ENCODE results near the gene UXS1. TPM values are rescaled to one million over a fixed set of nuclear protein-coding genes. Genes with fewer than 3 reads are reported as not detected.

The UXS1 gene
- total RNA-seq = 69.5 TPM

DNA sequence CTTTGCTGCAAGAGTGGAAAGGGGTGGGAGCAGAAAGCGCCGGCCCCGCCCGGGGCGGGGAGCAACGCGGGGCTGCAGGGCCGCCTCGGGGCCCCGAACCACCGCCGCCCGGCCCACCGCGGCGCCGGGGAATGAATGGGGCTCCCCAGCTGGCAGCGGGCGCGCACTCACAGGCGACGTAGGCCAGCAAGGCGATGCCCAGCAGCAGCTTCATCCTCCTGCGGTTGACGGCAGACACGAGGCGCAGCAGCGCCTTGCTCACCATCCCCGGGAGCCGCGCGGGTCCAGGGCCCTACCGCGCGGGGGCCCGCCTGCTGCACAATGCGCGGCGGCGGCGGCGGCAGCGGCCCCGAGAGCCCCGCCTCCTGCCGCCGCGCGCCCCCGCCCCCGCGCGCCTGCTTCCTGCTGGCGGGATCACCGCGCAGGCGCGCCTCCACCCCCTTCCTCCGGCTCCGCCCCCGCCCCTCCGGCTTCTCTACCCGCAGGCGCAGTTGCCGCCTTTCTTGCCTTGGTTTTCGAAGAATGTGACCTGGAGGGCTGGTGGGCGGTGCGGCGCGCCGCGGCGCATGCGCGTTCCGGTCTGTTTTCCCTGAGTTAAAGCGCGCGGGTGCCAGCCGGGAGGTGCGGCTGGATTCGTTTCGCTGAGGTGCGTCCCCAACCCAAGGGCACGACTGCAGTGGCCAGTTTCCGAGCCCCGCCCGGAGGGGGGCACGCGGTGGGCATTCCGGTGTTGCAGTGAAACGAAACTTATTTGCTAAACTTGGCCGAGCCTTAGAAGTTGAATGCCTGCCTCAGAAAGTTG is at the start of gene UXS1:
UXS1 (minus strand) TSS at position 325 of the 802 bp plus-strand sequence; CDS start at position 265, 60 bp downstream.

Data from parietal lobe (tissue), 1 donor.